Measurements from ENCODE around the gene SLC25A47.

GRCh38 chr14:100323121-100323941 is at the start of gene SLC25A47:
- no peak for TF ChIP-seq CTCF (IDR thresholded peaks at IDR 0.05)
- TF ChIP-seq POLR2A (IDR thresholded peaks at IDR 0.05) = no peak

Data from Peyer's patch (tissue), 4 donors.